Activated gamma-delta T cell treated with Interleukin-2 at 50 U/mL for 16 hours (primary cell): ENCODE data around the gene COCH.
"Not testable (repeated sequence)": the region's sequence is repeated elsewhere in the genome, so short reads cannot be mapped to it uniquely, and the experiment has no call there.

Source experiments
- DNase-seq: peaks from one replicate; pipeline ENCODE4 v3.0.0-alpha.2; 2020

Gene COCH

DNA sequence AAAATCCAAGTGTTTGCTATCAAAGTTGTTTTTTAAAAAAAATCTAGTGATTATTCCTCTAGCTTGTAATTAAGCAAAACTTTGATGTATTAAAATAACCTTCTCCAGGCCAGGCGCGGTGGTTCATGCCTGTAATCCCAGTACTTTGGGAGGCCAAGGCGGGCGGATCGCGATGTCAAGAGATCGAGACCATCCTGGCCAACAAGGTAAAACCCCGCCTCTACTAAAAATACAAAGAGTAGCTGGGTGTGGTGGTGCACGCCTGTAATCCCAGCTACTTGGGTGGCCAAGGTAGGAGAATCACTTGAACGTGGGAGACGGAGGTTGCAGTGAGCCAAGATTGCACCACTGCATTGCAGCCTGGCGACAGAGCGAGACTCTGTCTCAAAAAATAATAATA, 59.6 kb downstream of the COCH start:
- not testable (repeated sequence) for DNase-seq

DNA sequence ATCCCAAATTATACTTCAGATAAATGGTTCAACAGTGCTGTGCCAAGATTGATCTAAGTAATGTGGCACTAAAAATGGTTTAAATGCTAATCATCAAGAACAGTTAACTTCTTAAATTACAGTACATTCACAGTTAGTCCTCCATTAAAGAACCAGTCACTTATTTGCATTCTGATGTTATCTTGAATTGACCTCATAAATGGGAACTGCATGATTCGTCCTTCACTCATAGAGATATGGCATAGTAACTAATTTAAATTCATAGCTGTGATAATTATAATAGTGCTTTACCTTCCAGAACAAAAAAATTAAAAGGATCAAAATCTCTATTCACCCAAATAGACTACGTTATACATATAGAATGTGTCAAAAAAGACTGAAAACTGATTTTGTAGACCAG, 61.1 kb downstream of the COCH start:
- DNase-seq: no peak

DNA sequence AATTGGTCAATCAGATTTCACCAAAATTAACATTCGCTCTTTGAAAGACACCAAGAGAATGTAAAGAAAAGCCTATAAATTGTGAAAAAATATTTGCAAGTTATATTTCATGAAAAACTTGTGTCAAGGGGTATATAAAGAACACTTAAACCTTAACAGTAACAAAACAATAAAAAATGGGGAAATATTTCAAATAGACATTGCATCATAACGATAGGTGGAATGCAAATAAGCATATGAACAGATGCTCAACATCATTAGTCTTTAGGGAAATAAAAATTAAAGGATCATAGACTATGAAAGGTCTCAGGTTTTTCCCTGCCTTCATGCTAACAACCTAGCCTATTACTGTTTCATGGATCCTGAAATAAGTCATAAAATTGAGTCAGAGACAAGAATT, 64.3 kb downstream of the COCH start:
- DNase-seq: no peak
